Fibroblast of mammary gland (primary cell): Measurements from ENCODE around the gene CDS1.
A peak's percentile ranks its signal among the peaks of the same experiment; 100 is the strongest.

Experiments used
- DNase-seq: peaks from one replicate; pipeline ENCODE4 v3.0.0-alpha.2; 2010; ENCODE audit warnings: low read depth
- H3K4me3 ChIP-seq: 2 replicates; pipeline ENCODE4 v1.5.1; 2011; ENCODE audit warnings: low read depth, mild to moderate bottlenecking, low read length, moderate library complexity; ENCODE audit not compliant: control insufficient read depth
- CTCF ChIP-seq: conservative IDR thresholded peaks from 2 replicates; pipeline ENCODE4 v1.5.1; 2011; ENCODE audit warnings: low read depth, low read length, inconsistent platforms; ENCODE audit not compliant: control insufficient read depth, insufficient read depth

The CDS1 gene

GRCh38 chr4:84565951-84566350, 17.0 kb upstream of the CDS1 start:
- DNase-seq = no peak
- no peak for TF ChIP-seq CTCF
- H3K4me3 ChIP-seq = no peak overlapping the region

DNA sequence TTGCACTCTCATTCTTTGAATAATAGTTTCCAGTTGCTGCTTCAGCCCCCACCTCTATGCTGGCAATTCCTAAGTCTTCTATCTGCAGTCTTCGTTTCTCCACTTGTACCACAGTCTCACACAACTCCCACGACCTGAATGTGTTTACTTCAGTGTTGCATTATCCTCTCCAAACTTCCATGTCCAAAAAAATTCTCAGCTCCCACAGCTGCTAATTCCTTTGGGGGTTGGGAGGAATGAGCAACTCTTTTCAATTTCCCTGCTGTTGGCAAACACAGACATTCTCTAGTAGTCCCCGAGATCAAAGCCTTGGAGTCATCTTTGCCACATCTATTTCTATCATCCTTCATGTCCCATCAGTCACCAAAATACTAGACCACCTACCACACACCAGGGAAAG, 14.4 kb upstream of the CDS1 start:
- no peak overlapping the region for H3K4me3 ChIP-seq
- DNase-seq = peak; percentile 58
- no peak for TF ChIP-seq CTCF

DNA sequence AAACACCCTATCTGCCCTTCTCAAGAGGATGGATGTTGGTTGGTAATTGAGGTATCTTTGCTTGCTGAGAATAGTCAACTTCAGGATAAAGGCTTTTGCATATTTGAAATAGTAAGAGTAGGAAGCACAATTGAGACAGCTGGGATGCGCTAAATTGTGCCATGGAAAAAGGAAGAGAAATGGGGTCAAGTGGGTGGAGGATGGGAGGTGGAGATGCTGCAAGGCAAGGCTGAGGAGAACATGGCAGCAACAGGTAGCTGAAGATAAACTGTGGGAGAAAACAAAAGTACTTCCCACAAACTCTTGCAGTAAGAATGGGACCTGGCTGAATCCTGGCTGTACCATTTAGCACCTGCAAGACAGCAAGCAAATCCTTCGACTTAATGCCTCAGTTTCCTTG, 13.9 kb upstream of the CDS1 start:
- DNase-seq = no peak
- no peak overlapping the region for H3K4me3 ChIP-seq
- TF ChIP-seq CTCF = no peak

- no peak overlapping the region for H3K4me3 ChIP-seq
- TF ChIP-seq CTCF = no peak
- peak; percentile 21 for DNase-seq
Measured at GRCh38 chr4:84573385-84574068, 9.4 kb upstream of the CDS1 start.

DNA sequence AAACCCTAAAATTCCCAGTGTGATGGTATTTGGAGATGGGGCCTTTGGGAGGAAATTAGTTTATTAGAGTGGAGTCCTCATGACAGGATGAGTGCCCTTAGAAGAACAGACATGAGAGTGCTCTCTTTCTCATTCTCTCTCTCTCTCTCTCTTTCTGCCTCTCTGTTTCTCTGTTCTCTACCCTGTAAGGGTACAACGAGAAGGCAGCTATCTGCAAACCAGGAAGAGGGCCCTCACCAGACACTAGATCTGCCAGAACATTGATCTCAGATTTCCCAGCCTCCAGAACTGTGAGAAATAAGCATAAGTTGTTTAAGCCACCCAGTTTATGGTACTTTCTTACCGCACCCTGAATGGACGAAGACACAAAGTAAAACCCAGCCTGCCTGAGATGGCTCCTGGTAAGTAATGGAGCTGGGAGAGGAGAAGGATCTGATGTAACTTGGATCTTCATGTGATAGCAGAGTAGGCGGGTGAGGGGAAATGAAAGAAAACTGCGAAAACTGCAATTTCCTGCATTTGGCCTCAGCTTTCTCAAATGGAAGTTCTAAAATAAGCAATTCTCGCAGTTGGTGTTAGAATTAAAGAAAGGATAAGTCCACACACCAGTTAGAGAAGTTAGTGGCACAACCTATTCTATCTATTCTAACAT, 8.7 kb upstream of the CDS1 start:
- no peak for TF ChIP-seq CTCF
- DNase-seq = no peak
- H3K4me3 ChIP-seq = no peak overlapping the region

DNA sequence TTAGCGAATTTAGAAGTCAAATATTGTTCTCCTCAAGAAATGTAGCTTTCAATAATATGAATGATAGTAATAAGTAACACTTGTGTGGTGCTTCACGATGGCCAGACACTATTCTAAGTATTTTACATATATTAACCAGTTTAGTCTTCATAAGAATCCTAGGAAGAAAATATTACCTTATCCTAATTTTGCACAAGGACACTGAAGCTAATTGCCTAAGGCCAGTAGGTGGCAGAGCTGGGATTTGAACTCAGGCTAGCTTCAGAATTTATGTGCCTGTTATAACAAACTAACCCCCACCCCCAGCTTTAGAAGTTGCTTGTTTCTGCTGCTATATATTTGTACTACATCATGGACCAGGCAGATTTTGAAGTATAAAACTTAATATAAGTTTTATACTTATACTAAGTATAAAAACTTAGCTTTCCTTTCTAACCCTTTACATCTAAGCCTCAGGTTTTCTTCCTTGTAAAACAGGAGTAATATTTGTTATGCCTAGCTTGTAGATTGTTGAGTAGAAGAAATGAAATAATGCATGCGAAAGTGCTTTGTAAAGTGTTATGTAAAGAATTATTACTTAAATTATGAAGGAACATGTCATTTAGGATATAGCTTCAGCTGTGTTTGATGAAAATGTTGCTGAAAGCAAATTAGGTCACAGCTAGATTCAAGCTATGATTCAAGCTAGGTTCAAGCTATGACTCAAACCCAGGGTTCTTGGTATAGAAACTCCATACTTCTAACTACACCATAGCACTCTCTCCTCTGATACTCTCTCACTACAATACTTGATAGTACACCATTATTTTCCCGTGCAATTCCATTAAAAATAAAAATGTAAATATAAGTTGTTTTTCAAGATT, 4.2 kb upstream of the CDS1 start:
- DNase-seq = peak; percentile 68
- no peak overlapping the region for H3K4me3 ChIP-seq

More for the DNA sequence above, 4.2 kb upstream of the CDS1 start:
- TF ChIP-seq CTCF = peak; percentile 83
